ENCODE results near the gene DEFB123. TPM values are rescaled to one million over a fixed set of nuclear protein-coding genes. Genes with fewer than 3 reads are reported as not detected.

The DEFB123 gene, protein sequence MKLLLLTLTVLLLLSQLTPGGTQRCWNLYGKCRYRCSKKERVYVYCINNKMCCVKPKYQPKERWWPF
- not detected for total RNA-seq (2013)
- not detected for polyA plus RNA-seq
- polyA minus RNA-seq: not detected in 2 replicates
- 0 to 0.15 (median 0) reads per million in 11 experiments for total RNA-seq

DNA sequence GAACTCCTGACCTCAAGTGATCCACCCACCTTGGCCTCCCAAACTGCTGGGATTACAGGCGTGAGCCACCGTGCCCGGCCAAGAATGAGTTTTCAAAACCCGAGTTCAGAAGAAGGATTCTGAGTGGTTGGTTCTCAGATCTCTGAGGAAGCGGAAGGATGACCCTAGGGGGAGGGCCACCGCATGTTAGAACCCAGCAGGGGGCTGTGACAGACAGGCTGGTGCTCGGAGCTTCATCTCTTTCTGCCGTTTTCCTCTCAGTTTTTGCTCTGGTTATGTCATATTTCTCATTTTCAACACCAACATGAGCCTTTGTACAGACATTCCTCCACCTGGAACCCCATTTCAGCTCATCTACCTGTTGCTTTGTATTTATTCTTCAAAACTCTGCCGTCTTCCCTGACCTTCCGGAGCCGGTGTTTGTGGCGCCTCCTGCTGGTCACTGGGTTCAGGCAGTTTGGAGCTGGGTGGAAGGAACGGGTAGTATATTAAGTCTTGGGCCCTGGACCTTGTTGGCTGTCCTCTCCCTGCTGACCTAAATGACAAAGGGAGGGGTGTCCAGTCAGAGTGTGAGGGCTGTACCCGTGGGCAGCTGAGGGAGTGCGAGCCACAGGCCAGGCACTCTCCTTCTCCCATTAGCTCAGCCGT is at the start of gene DEFB123:
TSS of gene DEFB123 (plus strand) at position 621 of the 648 bp plus-strand sequence. CDS start 67 bp downstream, outside the sequence.
- Histone ChIP-seq H3K4me3 (replicated peaks in 1 of 3; ENCODE audit: low read depth in 2 of 3, low read length in 3 of 3) (no peak within 1 kb of the TSS), H3K36me3 (replicated peaks in 1 of 2; ENCODE audit: control insufficient read depth in 1 of 2, insufficient read depth in 2 of 2, low read length in 2 of 2) (no peaks in the 10 kb centered on the region), H3K4me1 (ENCODE audit: control insufficient read depth in 1 of 2, insufficient read depth in 2 of 2, low read length in 2 of 2) (no peaks in the 10 kb centered on the region), H3K9ac (ENCODE audit: insufficient read depth, low read length, poor library complexity, severe bottlenecking) (no peak within 1 kb of the TSS), H3K27me3 (ENCODE audit: control insufficient read depth in 2 of 2, insufficient read depth in 2 of 2, low read length in 2 of 2) (peaks cover 0 to 2% of the 10 kb centered on the region in 2 donors), H3K79me2 (ENCODE audit: insufficient read depth, low read length) (no peaks in the 10 kb centered on the region), H3K27ac (ENCODE audit: low read depth in 1 of 2, low read length in 2 of 2) (no peak within 1 kb of the TSS), H3K9me3 (replicated peaks in 1 of 2; ENCODE audit: control insufficient read depth in 1 of 2, insufficient read depth in 1 of 2, low read length in 2 of 2) (no peaks in the 10 kb centered on the region), H2AFZ (ENCODE audit: insufficient read depth, low read depth, low read length, poor library complexity, severe bottlenecking) (no peak within 1 kb of the TSS), H4K20me1 (ENCODE audit: insufficient read depth, low read length) (no peaks in the 10 kb centered on the region), H3K4me2 (replicated peaks; ENCODE audit: extremely low read depth, low read length, poor library complexity, severe bottlenecking) (no peak within 1 kb of the TSS)
- TF ChIP-seq, protein P1, sequence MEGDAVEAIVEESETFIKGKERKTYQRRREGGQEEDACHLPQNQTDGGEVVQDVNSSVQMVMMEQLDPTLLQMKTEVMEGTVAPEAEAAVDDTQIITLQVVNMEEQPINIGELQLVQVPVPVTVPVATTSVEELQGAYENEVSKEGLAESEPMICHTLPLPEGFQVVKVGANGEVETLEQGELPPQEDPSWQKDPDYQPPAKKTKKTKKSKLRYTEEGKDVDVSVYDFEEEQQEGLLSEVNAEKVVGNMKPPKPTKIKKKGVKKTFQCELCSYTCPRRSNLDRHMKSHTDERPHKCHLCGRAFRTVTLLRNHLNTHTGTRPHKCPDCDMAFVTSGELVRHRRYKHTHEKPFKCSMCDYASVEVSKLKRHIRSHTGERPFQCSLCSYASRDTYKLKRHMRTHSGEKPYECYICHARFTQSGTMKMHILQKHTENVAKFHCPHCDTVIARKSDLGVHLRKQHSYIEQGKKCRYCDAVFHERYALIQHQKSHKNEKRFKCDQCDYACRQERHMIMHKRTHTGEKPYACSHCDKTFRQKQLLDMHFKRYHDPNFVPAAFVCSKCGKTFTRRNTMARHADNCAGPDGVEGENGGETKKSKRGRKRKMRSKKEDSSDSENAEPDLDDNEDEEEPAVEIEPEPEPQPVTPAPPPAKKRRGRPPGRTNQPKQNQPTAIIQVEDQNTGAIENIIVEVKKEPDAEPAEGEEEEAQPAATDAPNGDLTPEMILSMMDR (IDR thresholded peaks at IDR 0.05): peak; percentile 20
- peaks cover 0 to 2% (median 0%) of the 10 kb centered on the region in 7 donors for H3K9me3 Mint-ChIP-seq
- no peak within 1 kb of the TSS for H3K27ac Mint-ChIP-seq
- intact Hi-C loops (cut with micrococcal nuclease): no loop called here
- no peak for DNase-seq
- peaks cover 2 to 9% (median 4%) of the 10 kb centered on the region in 3 donors for H3K27me3 Mint-ChIP-seq (ENCODE audit: low read depth in 3 of 3)
- H3K4me1 Mint-ChIP-seq: no peaks in the 10 kb centered on the region
- H3K36me3 Mint-ChIP-seq: no peaks in the 10 kb centered on the region
- WGBS (ENCODE audit: insufficient coverage): 83% methylated on average over 6 of the region's 16 CpGs
- H3K4me3 Mint-ChIP-seq: no peak within 1 kb of the TSS

DNA sequence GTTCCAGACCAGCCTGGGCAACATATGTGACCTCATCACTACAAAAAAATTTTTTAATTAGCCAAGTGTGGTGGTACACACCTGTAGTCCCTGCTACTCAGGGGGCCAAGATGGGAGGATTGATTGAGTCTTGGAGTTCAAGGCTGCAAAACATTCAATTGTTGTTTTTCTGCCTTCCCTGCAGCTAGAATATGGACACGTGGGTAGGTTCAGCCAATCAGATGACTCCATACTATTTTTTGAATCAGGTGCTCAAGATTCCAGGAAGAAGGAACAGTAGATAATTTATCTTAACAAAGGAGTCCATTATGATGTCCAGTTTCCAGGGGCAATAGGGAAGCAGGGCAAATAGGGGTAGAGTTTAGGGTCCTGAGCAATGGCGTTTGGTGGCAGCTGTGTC is 47.6 kb upstream of the DEFB123 start:
- peaks cover 2 to 3% (median 3%) of the 10 kb centered on the region in 3 donors for H3K27me3 Mint-ChIP-seq (ENCODE audit: low read depth in 3 of 3)
- no peaks in the 10 kb centered on the region for H3K4me1 ChIP-seq (ENCODE audit: control insufficient read depth in 1 of 2, insufficient read depth in 2 of 2, low read length in 2 of 2)
- H3K4me3 ChIP-seq (replicated peaks in 1 of 3; ENCODE audit: low read depth in 2 of 3, low read length in 3 of 3): no peak overlapping the region
- H4K20me1 ChIP-seq (ENCODE audit: insufficient read depth, low read length): no peaks in the 10 kb centered on the region
- H3K4me3 Mint-ChIP-seq: no peak overlapping the region
- WGBS (ENCODE audit: insufficient coverage): 86% methylated on average over 1 of the region's 2 CpGs
- peaks cover 0 to 6% (median 0%) of the 10 kb centered on the region in 7 donors for H3K9me3 Mint-ChIP-seq
- no peak for DNase-seq
- H3K9me3 ChIP-seq (replicated peaks in 1 of 2; ENCODE audit: control insufficient read depth in 1 of 2, insufficient read depth in 1 of 2, low read length in 2 of 2): no peaks in the 10 kb centered on the region
- TF ChIP-seq, protein P1 (IDR thresholded peaks at IDR 0.05): no peak
- no peak overlapping the region for H3K4me2 ChIP-seq (replicated peaks; ENCODE audit: extremely low read depth, low read length, poor library complexity, severe bottlenecking)
- H2AFZ ChIP-seq (ENCODE audit: insufficient read depth, low read depth, low read length, poor library complexity, severe bottlenecking): no peak overlapping the region
- H3K27ac ChIP-seq (ENCODE audit: low read depth in 1 of 2, low read length in 2 of 2): no peak overlapping the region
- no peaks in the 10 kb centered on the region for H3K4me1 Mint-ChIP-seq
- H3K9ac ChIP-seq (ENCODE audit: insufficient read depth, low read length, poor library complexity, severe bottlenecking): no peak overlapping the region
- no peaks in the 10 kb centered on the region for H3K79me2 ChIP-seq (ENCODE audit: insufficient read depth, low read length)
- intact Hi-C loops (cut with micrococcal nuclease): no loop called here
- H3K27ac Mint-ChIP-seq: no peak overlapping the region
- H3K36me3 Mint-ChIP-seq: no peaks in the 10 kb centered on the region
- H3K27me3 ChIP-seq (ENCODE audit: control insufficient read depth in 2 of 2, insufficient read depth in 2 of 2, low read length in 2 of 2): no peaks in the 10 kb centered on the region
- no peaks in the 10 kb centered on the region for H3K36me3 ChIP-seq (replicated peaks in 1 of 2; ENCODE audit: control insufficient read depth in 1 of 2, insufficient read depth in 2 of 2, low read length in 2 of 2)

Data from CD14-positive monocyte (primary cell).